B cell (primary cell): ENCODE results near the gene COL11A2. TPM values are rescaled to one million over a fixed set of nuclear protein-coding genes. Genes with fewer than 3 reads are reported as not detected.

Experiments used
- ATAC-seq: fragments of 200-7000 bp; cut with Tn5 transposase; one replicate; pipeline ENCODE4 v1.10.0; 2021; ENCODE audit warnings: low read depth, mild to moderate bottlenecking, moderate number of reproducible peaks, moderate library complexity
- CTCF ChIA-PET: fragments of 350-600 bp; sonication (Branson Sonifier 250); formaldehyde crosslinking; loops from one replicate; lab custom pipeline; 2021; ENCODE audit warnings: antibody characterized with exemption, inconsistent platforms; lab: Charles Lee
- POLR2A ChIA-PET: fragments of 350-600 bp; sonication (Branson Sonifier 250); formaldehyde crosslinking; loops from one replicate; lab custom pipeline; 2021; ENCODE audit warnings: antibody characterized with exemption; lab: Charles Lee
- DNase-seq: peaks from one replicate; pipeline ENCODE4 v3.0.0; 2013
- H2AFZ ChIP-seq: 2 replicates; pipeline ENCODE4 v1.6.1; 2012; ENCODE audit warnings: mild to moderate bottlenecking, low read depth, low read length; ENCODE audit not compliant: insufficient read depth, poor library complexity, severe bottlenecking
- H3K27ac ChIP-seq, 2 donors: 1 replicate in 1 of 2; 2 replicates in 1 of 2; pipeline ENCODE4 v1.5.1; 2012 to 2013; ENCODE audit warnings: low read length in 2 of 2, mild to moderate bottlenecking in 2 of 2, moderate library complexity in 1 of 2
- H3K27me3 ChIP-seq, 4 experiments: fragments of 200-600 bp in 1 of 4; sonication (generic) in 1 of 4; replicated peaks in 1 of 4; 1 replicate in 2 of 4; 2 replicates in 2 of 4; pipeline versions ENCODE4 v1.6.1 to v1.7.0; 2013 to 2016; ENCODE audit warnings: low read length in 3 of 4, mild to moderate bottlenecking in 2 of 4, mixed read lengths in 1 of 4, moderate library complexity in 1 of 4; ENCODE audit not compliant: insufficient read depth in 4 of 4, control insufficient read depth in 3 of 4; ENCODE audit errors: control extremely low read depth in 1 of 4
- H3K36me3 ChIP-seq, 2 experiments: replicated peaks in 1 of 2; 1 replicate in 1 of 2; 2 replicates in 1 of 2; pipeline versions ENCODE4 v1.6.1 to v1.7.1; 2013; ENCODE audit warnings: low read length in 1 of 2; ENCODE audit not compliant: insufficient read depth in 2 of 2, control insufficient read depth in 1 of 2; ENCODE audit errors: control extremely low read depth in 1 of 2, extremely low read depth in 1 of 2
- H3K4me1 ChIP-seq, 2 donors: fragments of 200-600 bp in 1 of 2; sonication (generic) in 1 of 2; 1 replicate in 1 of 2; 2 replicates in 1 of 2; pipeline versions ENCODE4 v1.5.1 to v1.6.1; 2013 to 2017; ENCODE audit warnings: low read length in 2 of 2; ENCODE audit not compliant: control insufficient read depth in 2 of 2, insufficient read depth in 2 of 2
- H3K4me2 ChIP-seq: replicated peaks from 2 replicates; pipeline ENCODE3; 2012; ENCODE audit warnings: mild to moderate bottlenecking, low read depth, low read length; ENCODE audit not compliant: poor library complexity, severe bottlenecking
- H3K4me3 ChIP-seq, 5 experiments: fragments of 200-600 bp in 1 of 5; sonication (generic) in 1 of 5; 1 replicate in 3 of 5; 2 replicates in 2 of 5; pipeline versions ENCODE4 v1.5.1 to v1.7.0; 2011 to 2016; ENCODE audit warnings: low read length in 4 of 5, mild to moderate bottlenecking in 4 of 5, low read depth in 2 of 5, control low read depth in 1 of 5, moderate library complexity in 1 of 5; ENCODE audit not compliant: insufficient read depth in 1 of 5; ENCODE audit errors: control extremely low read depth in 1 of 5, extremely low read depth in 1 of 5
- H3K79me2 ChIP-seq: fragments of 200-600 bp; sonication (generic); one replicate; pipeline ENCODE4 v1.6.0; 2016; ENCODE audit warnings: low read length; ENCODE audit not compliant: control insufficient read depth, insufficient read depth
- H3K9ac ChIP-seq: fragments of 200-600 bp; sonication (generic); 2 replicates; pipeline ENCODE4 v1.6.1; 2017; ENCODE audit warnings: mild to moderate bottlenecking, low read length, moderate library complexity
- H3K9me3 ChIP-seq, 3 donors: one replicate each; pipeline versions ENCODE4 v1.6.1 to v1.7.1; 2013; ENCODE audit warnings: low read length in 2 of 3; ENCODE audit not compliant: control insufficient read depth in 2 of 3, insufficient read depth in 1 of 3; ENCODE audit errors: control extremely low read depth in 1 of 3
- H4K20me1 ChIP-seq: 2 replicates; pipeline ENCODE4 v1.6.0; 2012; ENCODE audit warnings: mild to moderate bottlenecking, low read length; ENCODE audit not compliant: insufficient read depth, control insufficient read depth, poor library complexity, severe bottlenecking
- H3K27ac Mint-ChIP-seq: one replicate; pipeline ENCODE4 v1.8.0; 2021; ENCODE audit warnings: mixed read lengths
- H3K27me3 Mint-ChIP-seq: one replicate; pipeline ENCODE4 v1.8.0; 2021; ENCODE audit warnings: mixed read lengths
- H3K4me1 Mint-ChIP-seq: one replicate; pipeline ENCODE4 v1.8.0; 2021; ENCODE audit warnings: mixed read lengths
- H3K4me3 Mint-ChIP-seq: one replicate; pipeline ENCODE4 v1.8.0; 2021; ENCODE audit warnings: mixed read lengths
- H3K9me3 Mint-ChIP-seq: one replicate; pipeline ENCODE4 v1.8.0; 2022; ENCODE audit warnings: mixed read lengths; ENCODE audit not compliant: insufficient read depth
- EZH2 ChIP-seq: IDR thresholded peaks from 2 replicates; pipeline ENCODE4 v1.6.1; 2012; ENCODE audit warnings: borderline replicate concordance, low read depth, mild to moderate bottlenecking, moderate library complexity, low read length; ENCODE audit not compliant: insufficient read depth, poor library complexity, severe bottlenecking
- WGBS: methylation state at CpG from one replicate; pipeline ENCODE4 v1.1.5; 2013; ENCODE audit warnings: missing lambda C conversion rate; ENCODE audit not compliant: insufficient coverage; 5-methylcytosine and 5-hydroxymethylcytosine counted together
- intact Hi-C: fragments of 100-400 bp; cut with micrococcal nuclease; formaldehyde crosslinking; loops from one replicate; pipeline ENCODE4 v1.10.0; 2022
- polyA plus RNA-seq: library from polyadenylated mRNA; depleted of rRNA; stranded (reverse); fragments of >200 nt; gene quantifications from 2 replicates; pipeline ENCODE4 v1.2.3, GENCODE V29; 2012
- total RNA-seq, 2 donors: library from RNA; stranded (reverse); fragments of 120-200 nt in 1 of 2; gene quantifications; 1 replicate in 1 of 2; 2 replicates in 1 of 2; pipeline versions ENCODE4 v1.2.3 to v1.2.4, GENCODE V29; 2013 to 2022
- TF ChIP-seq, protein P1 (sequence below): fragments of 200-600 bp; IDR thresholded peaks from one replicate; pipeline ENCODE4 v1.8.0; 2022; ENCODE audit warnings: antibody characterized with exemption, mild to moderate bottlenecking

COL11A2 gene
- total and polyA plus RNA-seq, 2 donors (not counting 1 experiment from before 2014, with no cell fraction given), result 0.39 to 0.82 TPM

DNA sequence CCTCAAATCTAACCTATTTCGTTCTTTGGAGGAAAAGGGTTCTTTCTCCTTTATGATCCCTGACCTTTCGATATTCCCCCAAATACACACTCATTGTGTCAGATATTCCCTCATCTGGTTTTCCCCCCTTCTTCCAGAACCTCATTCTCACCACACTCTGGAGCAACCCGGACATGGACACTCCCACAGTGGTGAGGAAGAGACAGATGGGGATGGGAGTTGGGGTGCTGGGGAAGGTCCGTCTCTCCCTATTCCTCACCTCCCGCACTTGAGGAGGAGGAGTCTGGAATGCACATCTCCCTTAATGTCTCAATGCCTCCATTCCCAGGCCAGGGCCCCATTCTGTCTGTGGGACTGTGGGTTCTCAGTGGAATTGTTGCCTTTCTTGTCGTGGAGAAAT lies 9.7 kb upstream of the COL11A2 start:
- Histone ChIP-seq H4K20me1 (peaks cover 25% of the 10 kb centered on the region), H3K36me3 (peaks cover 0 to 27% of the 10 kb centered on the region in 2 experiments), H3K4me1 (peaks cover 30 to 58% of the 10 kb centered on the region in 2 donors), H3K27me3 (no peaks in the 10 kb centered on the region), H3K9ac (no peak overlapping the region), H3K9me3 (no peaks in the 10 kb centered on the region), H3K4me2 (peak overlapping the region; percentile 78), H2AFZ (no peak overlapping the region), H3K4me3 (peak overlapping the region in 1 of 5 experiments; percentile 83), H3K79me2 (peaks cover 55% of the 10 kb centered on the region), H3K27ac (no peak overlapping the region)
- Mint-ChIP-seq H3K27ac (no peak overlapping the region), H3K9me3 (no peaks in the 10 kb centered on the region), H3K27me3 (no peaks in the 10 kb centered on the region), H3K4me1 (peaks cover 75% of the 10 kb centered on the region), H3K4me3 (peak overlapping the region; percentile 99)
- ChIA-PET POLR2A (no interaction called here), CTCF (no interaction called here)
- intact Hi-C loops, result loop anchor here (2.0 to 10.0 kb wide), 4 partner anchors 69 to 1227 kb away; partner anchors contain the start of genes AGPAT1, DXO, RGL2 and RNF5
- DNase-seq (no peak), ATAC-seq (no peak)
- 89% methylated on average over 1 of the region's 6 CpGs for WGBS
- TF ChIP-seq, protein P1, sequence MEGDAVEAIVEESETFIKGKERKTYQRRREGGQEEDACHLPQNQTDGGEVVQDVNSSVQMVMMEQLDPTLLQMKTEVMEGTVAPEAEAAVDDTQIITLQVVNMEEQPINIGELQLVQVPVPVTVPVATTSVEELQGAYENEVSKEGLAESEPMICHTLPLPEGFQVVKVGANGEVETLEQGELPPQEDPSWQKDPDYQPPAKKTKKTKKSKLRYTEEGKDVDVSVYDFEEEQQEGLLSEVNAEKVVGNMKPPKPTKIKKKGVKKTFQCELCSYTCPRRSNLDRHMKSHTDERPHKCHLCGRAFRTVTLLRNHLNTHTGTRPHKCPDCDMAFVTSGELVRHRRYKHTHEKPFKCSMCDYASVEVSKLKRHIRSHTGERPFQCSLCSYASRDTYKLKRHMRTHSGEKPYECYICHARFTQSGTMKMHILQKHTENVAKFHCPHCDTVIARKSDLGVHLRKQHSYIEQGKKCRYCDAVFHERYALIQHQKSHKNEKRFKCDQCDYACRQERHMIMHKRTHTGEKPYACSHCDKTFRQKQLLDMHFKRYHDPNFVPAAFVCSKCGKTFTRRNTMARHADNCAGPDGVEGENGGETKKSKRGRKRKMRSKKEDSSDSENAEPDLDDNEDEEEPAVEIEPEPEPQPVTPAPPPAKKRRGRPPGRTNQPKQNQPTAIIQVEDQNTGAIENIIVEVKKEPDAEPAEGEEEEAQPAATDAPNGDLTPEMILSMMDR, result no peak
- TF ChIP-seq EZH2, result no peak

DNA sequence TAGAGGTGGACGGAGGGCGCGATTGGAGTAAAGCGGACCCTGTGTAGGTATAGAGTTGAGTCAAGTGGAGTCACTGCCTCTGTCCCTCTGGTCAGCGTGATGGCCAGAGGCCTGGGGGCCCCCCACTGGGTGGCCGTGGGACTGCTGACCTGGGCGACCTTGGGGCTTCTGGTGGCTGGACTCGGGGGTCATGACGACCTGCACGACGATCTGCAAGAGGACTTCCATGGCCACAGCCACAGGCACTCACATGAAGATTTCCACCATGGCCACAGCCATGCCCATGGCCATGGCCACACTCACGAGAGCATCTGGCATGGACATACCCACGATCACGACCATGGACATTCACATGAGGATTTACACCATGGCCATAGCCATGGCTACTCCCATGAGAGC lies 8.9 kb upstream of the COL11A2 start:
- no peak for TF ChIP-seq EZH2
- TF ChIP-seq, protein P1, result no peak
- CTCF ChIA-PET, result no interaction called here

More for the DNA sequence above, 8.9 kb upstream of the COL11A2 start:
- Histone ChIP-seq H4K20me1 (peaks cover 25% of the 10 kb centered on the region), H3K4me2 (peak overlapping the region; percentile 78), H3K4me3 (peak overlapping the region; percentile 83 to 99 (median 95)), H2AFZ (peak overlapping the region; percentile 79), H3K9me3 (no peaks in the 10 kb centered on the region), H3K9ac (peak overlapping the region; percentile 75), H3K4me1 (peaks cover 30 to 58% of the 10 kb centered on the region in 2 donors), H3K27ac (peak overlapping the region; percentile 93 to 94), H3K27me3 (no peaks in the 10 kb centered on the region), H3K79me2 (peaks cover 55% of the 10 kb centered on the region), H3K36me3 (peaks cover 0 to 35% of the 10 kb centered on the region in 2 experiments)
- H3K4me3 Mint-ChIP-seq, result peak overlapping the region; percentile 99
- intact Hi-C loops, result loop anchor here (2.0 to 10.0 kb wide), 4 partner anchors 70 to 1226 kb away; partner anchors contain the start of genes AGPAT1, DXO, RGL2 and RNF5
- H3K4me1 Mint-ChIP-seq, result peaks cover 73% of the 10 kb centered on the region
- WGBS, result 5% methylated on average over 14 of the region's 14 CpGs
- H3K9me3 Mint-ChIP-seq, result no peaks in the 10 kb centered on the region
- DNase-seq (no peak), ATAC-seq (no peak)
- H3K27me3 Mint-ChIP-seq, result no peaks in the 10 kb centered on the region
- POLR2A ChIA-PET, result no interaction called here
- H3K27ac Mint-ChIP-seq, result peak overlapping the region; percentile 99
